HG03439 (cell line): ENCODE measurements around the gene DCAF5.
A peak's percentile ranks its signal among the peaks of the same experiment; 100 is the strongest.
"Not testable (repeated sequence)": the region's sequence is repeated elsewhere in the genome, so short reads cannot be mapped to it uniquely, and the experiment has no call there.

Experiments used
- ATAC-seq: cut with Tn5 transposase; IDR thresholded peaks from one replicate; pipeline ENCODE4 v1.9.1; 2021; ENCODE audit warnings: mild to moderate bottlenecking, moderate library complexity; ENCODE audit not compliant: unreplicated experiment

The DCAF5 gene

DNA sequence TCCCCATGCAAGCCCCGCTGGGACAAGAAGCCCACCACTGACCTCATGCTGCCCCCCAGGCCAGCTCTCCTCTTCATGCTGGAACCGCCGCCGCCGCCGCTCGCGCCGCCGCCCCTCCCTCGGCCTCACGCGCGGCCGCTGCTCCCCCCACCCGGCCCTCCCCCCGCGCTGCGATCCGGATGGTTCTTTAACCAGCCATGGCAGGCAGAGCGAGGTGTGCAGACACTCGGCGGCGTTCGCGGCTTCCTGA, at the start of gene DCAF5:
DCAF5 (minus strand) TSS at position 218 of the 250 bp plus-strand sequence; CDS start at position 77, 141 bp downstream.
- no peak for ATAC-seq

DNA sequence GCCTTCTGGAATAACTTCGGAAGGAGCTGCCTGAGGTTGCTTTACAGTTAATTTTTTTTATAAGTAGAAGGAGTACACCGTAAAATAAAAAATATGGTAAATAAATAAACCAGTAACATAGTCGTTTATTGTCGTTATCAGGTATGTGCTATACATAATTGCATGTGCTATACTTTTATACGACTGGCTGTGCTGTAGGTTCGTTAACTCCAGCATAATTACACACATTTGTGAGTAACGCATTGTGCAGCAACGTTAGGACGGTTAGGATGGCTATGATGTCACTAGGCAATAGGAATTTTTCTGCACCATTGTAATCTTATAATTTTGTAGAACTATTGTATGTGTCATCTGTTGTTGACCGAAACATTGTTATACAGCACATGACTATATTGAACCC, 46.9 kb upstream of the DCAF5 start:
- ATAC-seq, result no peak

DNA sequence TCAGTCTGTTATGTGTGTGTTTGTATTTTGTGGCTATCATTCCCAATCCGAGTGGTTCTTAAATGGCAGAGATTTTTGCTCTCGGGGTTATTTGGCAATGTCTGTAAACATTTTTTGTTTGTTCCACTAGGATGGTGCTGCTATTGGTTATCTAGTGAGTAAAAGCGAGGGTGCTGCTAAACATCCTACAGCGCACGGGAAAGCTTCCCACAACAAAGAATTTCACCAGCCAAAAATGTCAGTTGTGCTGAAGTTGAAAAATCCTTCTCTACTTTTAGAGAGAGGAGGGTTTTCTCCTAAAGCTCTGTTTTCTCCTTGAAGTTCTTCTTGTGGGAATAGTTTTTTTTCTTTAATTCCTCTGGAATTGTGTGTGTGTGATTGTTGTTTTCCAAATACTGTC, 40.8 kb upstream of the DCAF5 start:
- no peak for ATAC-seq

- peak; percentile 90 for ATAC-seq
Observed at GRCh38 chr14:69191340-69192111, 38.6 kb upstream of the DCAF5 start, which contains the start of gene EXD2. EXD2 (plus strand) TSS chr14:69191498; CDS start chr14:69209471, 17,973 bp downstream.

GRCh38 chr14:69190191-69190590, 37.3 kb upstream of the DCAF5 start:
- ATAC-seq, result no peak

DNA sequence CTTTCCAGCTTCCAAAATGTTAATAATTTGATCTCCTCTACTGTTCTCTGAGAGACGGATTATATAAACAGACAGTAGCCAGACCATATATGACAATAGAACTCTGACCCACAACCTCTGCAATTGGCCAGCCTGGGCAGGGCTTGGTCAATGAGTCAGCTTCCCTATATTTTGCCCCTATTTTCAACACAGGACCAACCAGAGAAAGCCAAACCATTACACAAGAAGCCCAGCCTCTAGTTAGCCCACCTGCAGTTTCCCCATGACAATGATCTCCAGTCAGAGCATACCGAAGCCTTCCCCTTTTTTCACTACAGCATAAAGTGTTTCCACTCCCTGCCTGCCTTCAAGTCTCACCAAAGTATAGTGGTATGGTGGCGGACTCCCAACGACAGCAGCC, 30.8 kb upstream of the DCAF5 start:
- no peak for ATAC-seq

DNA sequence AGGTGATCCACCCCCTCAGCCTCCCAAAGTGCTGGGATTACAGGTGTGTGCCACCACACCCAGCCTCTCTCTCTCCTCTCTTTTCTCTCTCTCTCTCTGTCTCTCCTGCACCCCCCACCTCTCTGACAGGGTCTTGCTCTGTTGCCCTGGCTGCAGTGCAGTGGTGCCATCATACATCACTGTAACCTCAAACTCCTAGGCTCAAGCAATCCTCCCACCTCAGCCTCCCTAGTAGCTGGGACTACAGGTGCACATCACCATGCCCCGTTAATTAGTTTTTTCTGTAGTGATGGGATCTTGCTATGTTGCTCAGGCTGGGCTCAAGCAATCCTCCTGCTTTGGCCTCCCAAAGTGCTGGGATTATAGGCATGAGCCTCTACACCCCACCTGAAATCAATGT, 29.7 kb upstream of the DCAF5 start:
- ATAC-seq, result not testable (repeated sequence)

DNA sequence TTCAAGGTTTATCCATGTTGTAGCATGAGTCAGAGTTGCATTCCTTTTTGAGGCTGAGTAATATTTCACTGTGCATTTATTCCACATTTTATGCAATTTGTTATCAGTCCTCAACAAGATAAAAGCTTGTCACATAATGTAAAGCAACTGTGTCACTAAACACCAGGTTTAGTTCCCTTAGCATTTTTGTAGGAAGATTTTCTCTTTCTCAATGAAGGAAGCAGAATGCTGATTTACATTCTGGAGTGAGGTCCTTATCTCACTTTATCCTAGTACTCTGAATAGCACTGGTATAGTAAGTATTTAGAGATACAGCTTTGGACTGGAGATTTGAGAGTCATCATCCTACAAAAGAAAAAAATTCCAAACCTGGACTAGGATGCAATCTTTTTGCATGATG, 28.6 kb upstream of the DCAF5 start:
- ATAC-seq, result no peak

DNA sequence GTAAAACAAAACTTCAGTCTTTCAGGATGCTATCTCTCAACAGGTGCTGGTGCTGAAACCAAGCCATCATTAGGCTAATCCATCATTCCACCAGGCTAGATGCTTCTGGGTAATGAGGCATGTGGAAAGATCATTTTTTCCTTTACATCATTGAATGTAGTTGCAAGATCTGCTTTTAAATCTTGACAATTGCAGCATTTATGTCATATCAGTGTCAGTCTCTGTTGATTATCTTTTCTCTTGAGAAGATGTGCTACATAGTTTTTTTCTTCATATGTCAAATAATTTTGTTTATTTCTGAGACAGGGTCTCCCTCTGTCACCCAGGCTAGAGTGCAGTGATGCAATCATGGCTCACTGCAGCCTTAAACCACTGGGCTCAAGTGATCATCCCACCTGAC, 22.2 kb upstream of the DCAF5 start:
- ATAC-seq, result no peak

DNA sequence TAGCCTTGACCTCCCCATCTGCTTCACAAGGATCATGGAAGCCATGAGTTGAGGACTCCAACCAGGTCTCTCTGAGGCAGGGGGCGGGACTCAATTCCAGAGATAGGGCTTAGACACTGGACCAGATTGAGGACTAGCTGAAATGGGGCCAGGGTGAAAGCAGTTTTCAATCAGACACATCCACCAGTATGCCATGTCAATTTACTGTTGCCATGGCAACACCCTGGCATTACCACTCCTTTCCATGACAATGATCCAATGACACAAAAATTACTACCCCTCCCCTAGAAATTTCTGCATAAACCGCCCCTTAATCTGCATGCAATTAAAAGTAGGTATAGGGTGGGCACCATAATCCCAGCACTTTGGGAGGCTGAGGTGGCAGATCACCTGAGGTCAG, 18.6 kb upstream of the DCAF5 start:
- no peak for ATAC-seq

DNA sequence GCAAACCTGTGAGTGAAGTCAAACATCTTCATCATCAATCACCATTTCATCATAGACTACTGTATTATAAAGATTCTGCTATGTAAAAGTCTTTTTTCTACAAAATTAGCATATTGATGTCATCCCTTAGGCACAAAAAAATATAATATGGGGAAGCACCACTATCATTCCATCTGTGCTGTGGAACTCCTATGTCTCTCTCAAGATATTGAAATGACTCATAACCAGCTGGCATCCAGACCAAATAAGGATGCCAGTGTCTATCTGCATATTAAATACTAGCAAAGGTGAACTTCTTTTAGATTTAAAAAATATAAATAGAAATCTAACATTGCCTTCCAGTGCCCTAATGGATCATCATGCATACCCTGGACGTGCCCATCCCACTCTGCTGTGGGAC, 17.9 kb upstream of the DCAF5 start:
- ATAC-seq, result no peak

- not testable (repeated sequence) for ATAC-seq
Observed at GRCh38 chr14:69165787-69166186, 12.9 kb upstream of the DCAF5 start.

- no peak for ATAC-seq
Observed at GRCh38 chr14:69161590-69161989, 8.7 kb upstream of the DCAF5 start.

- no peak for ATAC-seq
Observed at GRCh38 chr14:69156224-69156623, 3.3 kb upstream of the DCAF5 start.

- no peak for ATAC-seq
Observed at GRCh38 chr14:69154779-69155178, 1.9 kb upstream of the DCAF5 start.

DNA sequence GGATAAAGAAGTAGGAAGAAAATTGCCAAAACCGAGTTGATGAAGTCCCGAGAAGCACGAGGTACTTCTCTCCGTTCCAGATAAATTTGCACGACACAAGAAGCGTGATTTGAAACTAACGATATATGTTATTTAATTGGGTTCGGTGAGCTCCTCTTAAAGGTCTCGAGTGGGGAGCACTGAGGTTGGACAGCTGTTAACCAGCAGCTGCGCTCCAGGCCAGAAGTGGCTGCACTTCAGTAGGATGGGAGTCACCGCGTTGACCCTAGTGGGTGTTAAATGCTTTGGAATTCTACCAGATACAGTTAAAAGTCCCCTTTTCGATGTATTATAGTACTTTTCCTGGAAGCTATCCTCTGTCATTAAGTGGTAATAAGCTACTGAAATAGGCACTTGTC, 953 bp upstream of the DCAF5 start:
- ATAC-seq, result no peak

GRCh38 chr14:69153152-69153872, 393 bp upstream of the DCAF5 start:
- ATAC-seq, result peak; percentile 76

- peak; percentile 15 for ATAC-seq
Observed at GRCh38 chr14:69152181-69152901, 578 bp downstream of the DCAF5 start.

DNA sequence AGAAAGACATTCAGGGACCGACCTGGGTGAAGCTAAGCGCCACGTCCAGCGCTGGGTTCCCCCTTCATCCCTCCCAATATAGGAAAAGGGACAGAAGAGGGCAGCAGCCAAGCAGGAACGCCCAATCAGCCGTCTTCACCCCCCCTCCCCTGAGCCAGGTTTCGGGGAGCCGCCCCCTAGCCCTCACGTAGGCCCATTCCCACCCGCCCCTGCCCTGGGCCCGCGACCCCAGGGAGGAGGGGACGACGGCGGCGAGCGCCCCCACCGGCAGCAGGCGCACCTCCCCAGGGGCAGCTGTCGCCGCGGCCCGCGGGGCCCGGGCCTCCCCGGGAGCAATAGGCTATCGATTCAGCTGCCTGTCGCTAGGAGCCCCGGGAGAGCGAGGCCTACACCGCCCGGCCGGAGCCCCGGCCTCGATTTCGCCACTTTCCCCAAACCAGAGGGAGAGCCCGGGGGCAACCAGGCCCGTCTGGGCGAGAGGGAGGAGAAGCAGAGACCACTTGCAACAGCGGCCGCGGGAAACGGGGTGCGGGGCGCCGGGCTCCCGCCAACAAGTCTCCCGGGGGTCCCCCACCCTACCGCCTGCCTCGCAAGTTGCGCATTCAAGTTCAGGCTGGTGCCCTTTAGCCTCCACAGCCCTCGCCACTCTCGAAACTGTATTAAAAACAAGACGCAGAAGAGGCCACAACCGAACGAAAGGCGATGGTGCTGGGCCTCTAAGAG, 1.3 kb downstream of the DCAF5 start:
- ATAC-seq, result peak; percentile 69

GRCh38 chr14:69149461-69150244, 3.3 kb downstream of the DCAF5 start:
- ATAC-seq, result no peak
